Placental epithelial cell (primary cell): ENCODE data around the gene ANKK1. TPM values are rescaled to one million over a fixed set of nuclear protein-coding genes. Genes with fewer than 3 reads are reported as not detected.

Experiments used
- small RNA-seq: library from RNA; depleted of rRNA; stranded (forward); fragments of <200 nt; gene quantifications from one replicate; pipeline ENCODE3, GENCODE V24; 2012
- total RNA-seq: library from RNA; depleted of rRNA; stranded (reverse); fragments of >200 nt; gene quantifications from 2 replicates; pipeline ENCODE4 v1.2.3, GENCODE V29; 2012

Gene ANKK1
- total RNA-seq: 1.6 and 2.0 TPM in 2 replicates

GRCh38 chr11:113387605-113388211 lies at the start of gene ANKK1:
TSS of gene ANKK1 (plus strand) at chr11:113387779. CDS start at chr11:113387885, 106 bp downstream.

Small RNA genes lying within 50 kb of the gene (small RNA-seq; reads per million reads assigned to genes)
- not detected for gene MIR4301

Other genes starting within 250 kb of the ANKK1 start
- gene TTC12, start 73.2 kb upstream of the ANKK1 start, total RNA-seq: 16.9 and 48.7 TPM in 2 replicates
- not detected in 2 replicates for gene DRD2, start 87.6 kb downstream of the ANKK1 start, total RNA-seq